ENCODE results near the gene LGMN. TPM values are rescaled to one million over a fixed set of nuclear protein-coding genes. Genes with fewer than 3 reads are reported as not detected.

The LGMN gene
- total and polyA plus RNA-seq, 2 donors (not counting 1 experiment from before 2014, with no cell fraction given), result 17.6 to 21.1 TPM

GRCh38 chr14:92688434-92689375 lies 59.7 kb downstream of the LGMN start:
- Mint-ChIP-seq H3K27me3 (no peaks in the 10 kb centered on the region), H3K27ac (no peak overlapping the region), H3K4me1 (peaks cover 9% of the 10 kb centered on the region), H3K4me3 (no peak overlapping the region), H3K9me3 (ENCODE audit: insufficient read depth) (no peaks in the 10 kb centered on the region)
- no peak overlapping the region for H3K4me3 ChIP-seq (ENCODE audit: control extremely low read depth in 1 of 5, extremely low read depth in 1 of 5, insufficient read depth in 1 of 5, low read depth in 2 of 5, low read length in 4 of 5)
- CTCF ChIA-PET, result interaction anchor here (0.7 to 7.4 kb wide), 15 partner anchors 7 to 125 kb away, joined by 3 to 62 read pairs (median 4); no protein-coding TSS in a partner anchor
- peaks cover 4 to 52% of the 10 kb centered on the region in 2 experiments for H3K36me3 ChIP-seq (replicated peaks in 1 of 2; ENCODE audit: control extremely low read depth in 1 of 2, control insufficient read depth in 1 of 2, extremely low read depth in 1 of 2, insufficient read depth in 2 of 2, low read length in 1 of 2)
- POLR2A ChIA-PET, result interaction anchor here (0.6 to 0.7 kb wide), 3 partner anchors 92 to 1289 kb away, joined by 3 to 14 read pairs (median 8); no protein-coding TSS in a partner anchor
- peaks cover 61% of the 10 kb centered on the region for H4K20me1 ChIP-seq (ENCODE audit: control insufficient read depth, insufficient read depth, low read length, poor library complexity, severe bottlenecking)
- no peak overlapping the region for H3K4me2 ChIP-seq (replicated peaks; ENCODE audit: low read depth, low read length, poor library complexity, severe bottlenecking)
- no peaks in the 10 kb centered on the region for H3K27me3 ChIP-seq (replicated peaks in 1 of 4; ENCODE audit: control extremely low read depth in 1 of 4, control insufficient read depth in 3 of 4, insufficient read depth in 4 of 4, low read length in 3 of 4)
- H3K9me3 ChIP-seq (ENCODE audit: control extremely low read depth in 1 of 3, control insufficient read depth in 2 of 3, insufficient read depth in 1 of 3, low read length in 2 of 3), result peaks cover 0 to 6% (median 0%) of the 10 kb centered on the region in 3 donors
- no peak overlapping the region for H2AFZ ChIP-seq (ENCODE audit: insufficient read depth, low read depth, low read length, poor library complexity, severe bottlenecking)
- ATAC-seq (ENCODE audit: low read depth) (no peak), DNase-seq (no peak)
- no peak overlapping the region for H3K9ac ChIP-seq (ENCODE audit: low read length)
- H3K79me2 ChIP-seq (ENCODE audit: control insufficient read depth, insufficient read depth, low read length), result peaks cover 6% of the 10 kb centered on the region
- peaks cover 0 to 8% of the 10 kb centered on the region in 2 donors for H3K4me1 ChIP-seq (ENCODE audit: control insufficient read depth in 2 of 2, insufficient read depth in 2 of 2, low read length in 2 of 2)
- intact Hi-C loops (cut with micrococcal nuclease), result loop anchor here (10.0 kb wide), 1 partner anchor 554 kb away; no protein-coding TSS in a partner anchor
- no peak for TF ChIP-seq CTCF (IDR thresholded peaks at IDR 0.05)
- no peak for TF ChIP-seq EZH2 (IDR thresholded peaks at IDR 0.05; ENCODE audit: borderline replicate concordance, insufficient read depth, low read depth, low read length, poor library complexity, severe bottlenecking)
- H3K27ac ChIP-seq (ENCODE audit: low read length in 2 of 2), result no peak overlapping the region
- WGBS (ENCODE audit: insufficient coverage), result 97% methylated on average over 28 of the region's 30 CpGs

Measured in B cell (primary cell).